ENCODE data around the gene CIAO1. TPM values are rescaled to one million over a fixed set of nuclear protein-coding genes. Genes with fewer than 3 reads are reported as not detected.

The CIAO1 gene
- total RNA-seq, 6 donors from 2014 or later = 69.0 to 169 (median 91.0) TPM

DNA sequence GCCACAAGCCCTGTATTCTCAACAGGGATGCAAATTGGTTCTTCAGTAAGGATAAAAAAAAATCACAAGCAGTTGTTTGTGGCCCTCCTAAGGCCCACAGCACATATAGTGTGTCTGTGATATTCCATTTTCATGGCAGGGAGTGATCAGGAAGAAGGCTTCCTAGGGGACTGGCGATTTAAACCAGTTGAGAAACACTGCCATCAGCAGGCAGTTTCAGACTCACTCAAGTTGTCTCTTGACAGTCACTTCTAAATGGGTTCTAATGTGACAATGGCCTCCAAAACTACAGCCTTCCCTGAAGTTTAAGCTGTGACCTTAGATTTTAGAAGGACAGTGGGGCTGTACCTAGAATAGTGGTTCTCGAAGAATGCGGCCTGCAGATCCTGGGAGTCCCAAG, 6.0 kb downstream of the CIAO1 start:
- H3K27ac ChIP-seq = no peak overlapping the region
- peaks cover 4 to 10% (median 6%) of the 10 kb centered on the region in 4 donors for H3K4me1 ChIP-seq
- WGBS, 2 donors = 89 to 92% methylated on average over 3 of the region's 3 CpGs
- no peaks in the 10 kb centered on the region for H3K27me3 ChIP-seq
- ATAC-seq (ENCODE audit: low FRiP score in 2 of 2) (no peak), DNase-seq (no peak)
- H3K9me3 ChIP-seq = no peaks in the 10 kb centered on the region
- peaks cover 40 to 93% (median 76%) of the 10 kb centered on the region in 4 donors for H3K36me3 ChIP-seq
- H3K4me3 ChIP-seq = no peak overlapping the region
- TF ChIP-seq, protein P1, sequence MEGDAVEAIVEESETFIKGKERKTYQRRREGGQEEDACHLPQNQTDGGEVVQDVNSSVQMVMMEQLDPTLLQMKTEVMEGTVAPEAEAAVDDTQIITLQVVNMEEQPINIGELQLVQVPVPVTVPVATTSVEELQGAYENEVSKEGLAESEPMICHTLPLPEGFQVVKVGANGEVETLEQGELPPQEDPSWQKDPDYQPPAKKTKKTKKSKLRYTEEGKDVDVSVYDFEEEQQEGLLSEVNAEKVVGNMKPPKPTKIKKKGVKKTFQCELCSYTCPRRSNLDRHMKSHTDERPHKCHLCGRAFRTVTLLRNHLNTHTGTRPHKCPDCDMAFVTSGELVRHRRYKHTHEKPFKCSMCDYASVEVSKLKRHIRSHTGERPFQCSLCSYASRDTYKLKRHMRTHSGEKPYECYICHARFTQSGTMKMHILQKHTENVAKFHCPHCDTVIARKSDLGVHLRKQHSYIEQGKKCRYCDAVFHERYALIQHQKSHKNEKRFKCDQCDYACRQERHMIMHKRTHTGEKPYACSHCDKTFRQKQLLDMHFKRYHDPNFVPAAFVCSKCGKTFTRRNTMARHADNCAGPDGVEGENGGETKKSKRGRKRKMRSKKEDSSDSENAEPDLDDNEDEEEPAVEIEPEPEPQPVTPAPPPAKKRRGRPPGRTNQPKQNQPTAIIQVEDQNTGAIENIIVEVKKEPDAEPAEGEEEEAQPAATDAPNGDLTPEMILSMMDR (IDR thresholded peaks at IDR 0.05) = no peak
- TF ChIP-seq POLR2AphosphoS5 (IDR thresholded peaks at IDR 0.05) (no peak), POLR2A (IDR thresholded peaks at IDR 0.05) (no peak), EP300 (IDR thresholded peaks at IDR 0.05) (no peak)

DNA sequence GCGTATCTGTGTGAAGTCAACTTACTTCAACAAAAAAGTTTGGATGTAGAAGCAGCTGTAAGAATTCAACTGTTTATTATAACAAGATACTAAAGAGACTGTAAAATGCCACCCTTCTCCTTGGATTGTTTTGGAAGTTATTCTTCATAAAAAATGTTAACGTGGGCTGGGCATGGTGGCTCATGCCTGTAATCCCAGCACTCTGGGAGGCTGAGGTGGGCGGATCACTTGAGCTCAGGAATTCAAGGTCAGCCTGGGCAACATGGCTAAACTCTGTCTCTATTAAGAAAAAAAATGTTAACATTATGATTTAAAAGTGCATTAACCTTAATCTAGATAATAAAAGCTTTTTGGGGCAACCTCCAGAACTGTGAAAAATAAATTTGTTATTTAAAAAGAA, 7.7 kb downstream of the CIAO1 start:
- Histone ChIP-seq H3K9me3 (no peaks in the 10 kb centered on the region), H3K27ac (no peak overlapping the region), H3K4me1 (no peaks in the 10 kb centered on the region), H3K36me3 (peaks cover 47 to 99% (median 81%) of the 10 kb centered on the region in 4 donors), H3K4me3 (no peak overlapping the region), H3K27me3 (no peaks in the 10 kb centered on the region)
- no peak for DNase-seq
- no peak for ATAC-seq (ENCODE audit: low FRiP score in 2 of 2)
- 79 to 84% methylated on average over 3 of the region's 3 CpGs for WGBS, 2 donors
- TF ChIP-seq, protein P1 (IDR thresholded peaks at IDR 0.05) = no peak
- TF ChIP-seq POLR2AphosphoS5 (IDR thresholded peaks at IDR 0.05) = no peak
- no peak for TF ChIP-seq EP300 (IDR thresholded peaks at IDR 0.05)
- no peak for TF ChIP-seq POLR2A (IDR thresholded peaks at IDR 0.05)

DNA sequence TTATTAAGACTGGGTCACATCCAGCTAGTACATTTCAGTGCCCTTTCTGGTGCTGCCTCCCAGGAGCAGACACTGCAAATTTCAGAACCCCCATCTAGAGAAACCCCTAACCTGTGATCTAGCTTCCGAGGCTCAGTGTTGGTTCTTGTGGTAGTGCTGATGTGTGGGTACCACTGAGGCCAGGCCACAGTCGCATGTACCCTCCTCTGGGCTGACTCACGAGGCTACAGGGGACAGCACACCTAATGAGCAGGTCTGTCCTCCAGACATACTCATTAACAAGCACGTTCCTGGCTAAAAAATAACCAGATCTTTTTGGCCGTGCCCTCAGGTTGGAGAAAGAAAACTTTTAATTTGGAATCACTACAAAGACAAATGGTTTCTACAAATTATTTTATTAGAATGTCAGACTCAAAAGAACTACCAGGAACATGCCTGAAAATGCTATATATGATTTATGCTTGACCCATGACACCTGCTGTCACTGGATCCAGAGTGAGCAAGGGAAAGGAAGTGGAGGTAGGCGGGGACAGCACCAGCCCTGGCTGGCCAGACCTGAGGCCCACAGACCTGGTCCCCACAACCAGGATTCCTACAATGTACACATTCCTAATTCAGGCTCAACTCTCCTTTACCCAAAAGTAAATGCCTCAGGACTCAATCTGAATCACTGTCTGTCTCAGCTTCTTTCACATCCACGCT, 8.5 kb downstream of the CIAO1 start:
- ATAC-seq (ENCODE audit: low FRiP score in 2 of 2) (no peak), DNase-seq (no peak)
- 85 to 89% methylated on average over 6 to 7 of the region's 7 CpGs for WGBS, 2 donors
- no peaks in the 10 kb centered on the region for H3K4me1 ChIP-seq
- no peaks in the 10 kb centered on the region for H3K27me3 ChIP-seq
- peaks cover 51 to 99% (median 81%) of the 10 kb centered on the region in 4 donors for H3K36me3 ChIP-seq
- H3K27ac ChIP-seq = no peak overlapping the region
- TF ChIP-seq, protein P1 (IDR thresholded peaks at IDR 0.05) = no peak
- TF ChIP-seq POLR2AphosphoS5 (IDR thresholded peaks at IDR 0.05) (no peak), EP300 (IDR thresholded peaks at IDR 0.05) (no peak), POLR2A (IDR thresholded peaks at IDR 0.05) (no peak)
- no peaks in the 10 kb centered on the region for H3K9me3 ChIP-seq
- no peak overlapping the region for H3K4me3 ChIP-seq

DNA sequence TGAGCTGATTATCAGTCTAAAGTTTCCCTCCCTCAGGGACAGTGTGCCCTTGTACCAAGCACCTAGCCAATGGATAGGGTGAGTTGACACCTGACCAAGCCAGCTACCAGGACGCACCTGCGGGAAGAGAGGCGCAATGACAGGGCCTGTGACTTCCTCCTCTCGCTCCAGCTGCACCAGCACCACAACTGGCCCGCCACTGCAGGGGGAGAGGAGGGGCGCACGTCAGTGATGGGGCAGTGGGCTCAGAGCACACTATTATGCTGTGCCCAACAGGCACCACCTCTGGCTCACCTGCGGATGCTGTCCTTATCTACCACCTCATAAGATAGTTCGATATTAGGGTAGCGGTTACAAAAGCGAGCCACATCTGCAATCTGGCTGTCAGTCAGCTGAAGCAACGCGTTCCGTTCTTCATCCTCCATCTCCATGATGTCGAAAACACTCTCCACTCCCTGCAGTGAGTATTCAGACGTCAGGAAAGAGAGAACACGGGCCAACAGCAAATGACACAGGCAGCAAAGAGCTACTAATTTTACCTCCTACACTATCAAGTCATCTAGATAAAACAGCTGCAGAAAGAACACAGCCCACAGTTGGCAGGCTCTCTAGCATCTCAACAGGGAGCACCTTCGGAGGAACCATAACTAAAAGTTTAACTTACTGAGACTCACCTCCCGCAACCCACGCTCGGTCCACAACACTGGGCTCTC, 10.9 kb downstream of the CIAO1 start:
- no peaks in the 10 kb centered on the region for H3K4me1 ChIP-seq
- no peaks in the 10 kb centered on the region for H3K27me3 ChIP-seq
- TF ChIP-seq POLR2A (IDR thresholded peaks at IDR 0.05) (no peak), POLR2AphosphoS5 (IDR thresholded peaks at IDR 0.05) (no peak), EP300 (IDR thresholded peaks at IDR 0.05) (no peak)
- ATAC-seq (ENCODE audit: low FRiP score in 2 of 2) (no peak), DNase-seq (no peak)
- H3K36me3 ChIP-seq = peaks cover 56 to 100% (median 88%) of the 10 kb centered on the region in 4 donors
- H3K9me3 ChIP-seq = no peaks in the 10 kb centered on the region
- no peak overlapping the region for H3K27ac ChIP-seq
- H3K4me3 ChIP-seq = no peak overlapping the region
- WGBS, 2 donors = 91 to 96% methylated on average over 17 to 20 of the region's 21 CpGs

DNA sequence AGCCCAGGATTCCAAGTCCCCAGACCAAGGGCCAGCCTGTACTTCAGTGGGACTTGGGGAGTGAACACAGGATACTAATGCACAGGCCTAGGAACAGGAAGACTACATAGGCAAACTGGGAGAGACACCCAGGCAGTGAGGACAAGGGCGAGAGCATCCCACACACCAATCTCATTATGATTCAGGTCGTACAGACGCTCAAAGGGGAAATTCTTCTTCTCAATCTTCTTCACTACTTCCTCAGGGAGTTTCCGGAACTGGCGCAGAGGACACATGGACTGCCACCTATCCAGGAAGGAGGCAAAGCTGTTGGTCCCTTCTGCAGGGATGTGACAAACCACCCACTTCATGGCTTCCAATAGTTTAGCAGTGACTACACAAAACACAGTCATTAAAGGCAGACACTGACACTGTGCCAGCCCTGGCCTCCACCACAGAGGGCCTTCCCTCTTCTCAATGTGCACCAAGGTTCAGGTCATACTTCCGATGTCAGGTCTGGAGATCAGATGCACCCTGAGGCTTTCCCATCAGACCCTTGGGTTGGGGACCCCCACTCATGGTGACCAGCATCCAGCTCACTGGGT, 21.3 kb downstream of the CIAO1 start:
- Histone ChIP-seq H3K9me3 (no peaks in the 10 kb centered on the region), H3K4me3 (no peak overlapping the region), H3K4me1 (no peaks in the 10 kb centered on the region), H3K27me3 (no peaks in the 10 kb centered on the region), H3K27ac (no peak overlapping the region), H3K36me3 (peaks cover 94 to 100% (median 100%) of the 10 kb centered on the region in 4 donors)
- DNase-seq = no peak
- TF ChIP-seq, protein P1 (IDR thresholded peaks at IDR 0.05) = no peak
- TF ChIP-seq POLR2A (IDR thresholded peaks at IDR 0.05) (no peak), POLR2AphosphoS5 (IDR thresholded peaks at IDR 0.05) (no peak), EP300 (IDR thresholded peaks at IDR 0.05) (no peak)
- 88 to 89% methylated on average over 5 to 6 of the region's 6 CpGs for WGBS, 2 donors
- no peak for ATAC-seq (ENCODE audit: low FRiP score in 2 of 2)

All from upper lobe of left lung (tissue), 6 donors.